NCI-H1694 treated with DMSO at 0.1 percent for 48 hours (cell line): ENCODE data around the gene MMP24.

Source experiments
- DNase-seq: peaks from one replicate; lab custom pipeline; 2025; lab: John Stamatoyannopoulos, UW

Gene MMP24

DNA sequence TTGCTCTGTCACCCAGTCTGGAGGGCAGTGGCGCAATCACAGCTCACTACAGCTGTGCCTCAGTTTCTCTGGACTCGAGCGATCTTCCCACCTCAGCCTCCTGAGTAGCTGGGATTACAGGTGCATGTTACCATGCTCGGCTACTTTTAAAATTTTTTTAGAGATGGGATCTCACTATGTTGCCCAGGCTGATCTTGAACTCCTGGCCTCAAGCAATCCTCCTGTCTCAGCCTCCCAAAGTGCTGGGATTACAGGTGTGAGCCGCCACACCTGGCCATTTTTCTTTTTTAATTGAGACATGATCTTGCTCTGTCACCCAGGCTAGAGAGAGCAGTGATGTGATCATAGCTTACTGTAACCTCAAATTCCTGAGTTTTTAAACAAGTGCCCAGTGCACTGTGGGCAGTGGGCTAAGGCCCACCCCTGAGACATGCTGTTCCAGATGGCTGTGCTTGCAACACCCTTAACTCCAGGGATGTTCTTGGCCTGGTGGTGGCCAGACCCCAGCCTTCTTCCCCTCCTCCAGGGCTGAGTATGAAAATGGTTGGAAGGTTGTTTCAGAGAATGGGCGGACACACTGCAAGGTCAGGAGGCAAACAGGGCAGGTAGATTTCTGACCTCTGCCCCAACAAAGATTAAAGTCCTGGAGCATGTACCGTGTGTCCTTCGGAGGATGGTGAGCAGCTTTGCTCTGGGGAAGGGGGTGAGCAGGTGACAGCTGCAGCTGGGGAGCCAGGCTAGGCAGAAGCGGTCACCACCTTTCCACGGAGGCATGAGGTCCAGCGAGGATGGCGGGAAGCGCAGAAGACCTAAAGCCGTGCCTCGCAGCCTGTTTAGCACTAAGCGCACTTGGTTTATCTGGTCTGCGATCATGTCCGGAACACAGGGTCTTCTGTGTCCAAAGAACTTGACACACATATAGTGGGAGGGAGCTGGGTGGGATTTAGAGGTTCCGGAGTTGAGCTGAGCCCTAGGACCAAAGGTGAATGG lies 67.1 kb downstream of the MMP24 start:
- no peak for DNase-seq

DNA sequence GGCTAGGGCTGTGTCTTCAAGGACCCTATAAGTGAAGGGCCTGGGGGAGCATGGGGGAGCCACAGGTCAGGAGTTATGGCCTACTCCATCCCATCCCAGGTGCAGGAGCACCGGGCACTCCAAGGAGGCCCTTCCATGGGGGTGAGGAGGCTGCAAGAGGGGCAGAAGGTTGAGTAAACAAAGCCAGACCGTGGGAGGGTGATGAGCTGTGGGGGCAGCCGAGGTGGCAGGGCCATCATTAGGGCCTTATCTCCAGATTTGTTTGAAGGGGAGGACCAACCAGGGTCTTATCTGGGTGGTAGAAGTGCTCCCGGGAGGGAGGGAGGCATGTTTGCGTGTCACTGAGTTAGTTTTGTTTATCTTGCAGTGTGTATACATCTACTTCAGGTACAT lies 67.8 kb downstream of the MMP24 start:
- no peak for DNase-seq

DNA sequence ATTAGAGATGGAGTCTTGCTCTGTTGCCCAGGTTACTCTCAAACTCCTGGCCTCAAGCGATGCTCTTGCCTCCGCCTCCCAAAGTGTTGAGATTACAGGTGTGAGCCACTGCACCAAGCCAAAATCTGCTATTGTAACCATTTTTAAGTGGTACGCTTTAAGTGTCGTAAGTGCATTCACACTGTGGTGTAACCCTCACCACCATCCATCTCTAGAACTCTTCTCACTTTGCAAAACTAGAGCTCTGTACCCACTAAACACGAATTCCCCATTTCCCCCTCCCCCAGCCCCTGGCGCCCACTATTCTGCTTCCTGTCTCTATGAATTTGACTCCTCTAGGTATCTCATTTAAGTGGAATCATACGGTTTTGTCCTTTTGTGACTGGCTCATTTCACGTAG lies 68.6 kb downstream of the MMP24 start:
- no peak for DNase-seq

DNA sequence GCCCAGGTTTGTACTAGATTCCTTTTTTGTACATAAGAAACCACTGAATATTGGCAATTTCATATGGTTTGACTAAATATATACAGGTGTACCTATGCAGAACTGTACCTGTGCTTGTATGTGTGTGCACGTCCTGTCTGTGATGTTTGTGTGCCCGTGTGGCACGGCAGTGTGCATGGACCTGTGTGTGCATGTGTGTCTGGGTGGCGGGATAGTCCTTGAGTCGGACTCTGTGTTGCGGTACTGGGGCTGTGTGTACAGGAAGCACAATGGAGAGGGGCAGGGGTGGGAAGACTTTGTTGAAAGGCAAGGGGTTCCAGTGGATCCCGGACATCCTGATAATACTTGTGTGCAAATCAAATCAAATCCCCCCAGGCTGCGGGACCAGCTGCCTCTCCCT lies 69.2 kb downstream of the MMP24 start:
- no peak for DNase-seq

DNA sequence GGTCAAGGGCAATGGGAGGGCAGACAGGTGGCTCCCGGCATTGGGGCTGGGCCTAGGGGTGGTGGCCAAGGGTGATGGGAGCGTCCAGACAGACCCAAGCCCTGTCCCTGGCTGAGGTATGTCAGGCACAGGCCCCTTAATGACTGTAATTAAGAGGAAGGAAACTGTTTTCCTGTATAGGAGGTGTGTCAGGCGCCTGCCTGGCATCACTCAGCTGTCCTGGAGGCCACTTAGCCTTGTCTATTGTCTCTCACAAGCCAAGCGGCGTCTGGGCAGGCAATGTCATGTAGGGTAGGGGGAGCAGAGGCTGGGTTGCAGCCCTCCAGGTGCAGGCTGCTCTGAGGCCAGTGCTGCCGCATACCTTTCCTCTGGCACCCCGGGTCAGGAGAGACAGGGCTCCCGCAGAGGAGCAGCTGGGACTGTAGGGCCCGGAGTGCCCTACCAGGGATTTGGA lies 69.6 kb downstream of the MMP24 start:
- no peak for DNase-seq

DNA sequence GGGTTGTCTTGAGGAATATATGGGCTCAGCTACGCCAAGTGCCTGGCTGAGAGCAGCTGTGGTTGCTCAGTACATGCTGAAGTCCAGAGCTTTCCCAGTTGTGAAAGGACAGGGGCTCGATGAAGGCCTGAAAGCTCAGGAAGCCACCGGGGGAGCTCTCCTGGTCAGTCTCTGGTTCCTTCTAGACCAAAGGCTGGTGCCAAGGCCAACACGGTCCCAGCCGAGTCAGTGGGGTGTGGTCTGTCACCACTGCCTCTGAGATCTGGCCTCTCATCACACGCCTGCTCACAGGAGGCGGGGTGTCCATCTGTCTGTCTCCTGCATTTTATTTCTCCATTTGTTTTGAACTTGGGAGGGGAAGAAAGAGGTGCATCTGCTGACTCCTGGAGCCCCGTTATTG lies 70.7 kb downstream of the MMP24 start:
- DNase-seq: no peak

DNA sequence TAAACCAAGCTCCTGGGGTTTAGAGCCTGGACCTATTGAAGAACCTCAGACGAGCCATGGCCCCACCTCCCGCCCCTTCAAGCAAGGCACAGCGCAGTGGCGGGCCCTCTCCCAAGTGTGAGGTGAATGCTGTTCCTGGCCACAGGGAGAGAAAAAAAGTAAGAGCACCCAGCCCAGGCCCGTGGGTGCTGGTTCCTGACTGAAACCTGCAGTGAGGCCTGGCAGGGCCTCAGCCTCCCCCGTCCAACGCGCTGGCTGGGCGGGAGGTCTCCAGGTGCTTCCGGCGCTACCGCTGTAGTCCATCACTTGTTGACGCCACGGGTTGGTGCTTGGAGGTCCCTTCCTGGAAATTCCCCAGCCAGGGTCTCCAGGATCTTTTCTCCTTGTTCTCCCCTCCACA lies 71.2 kb downstream of the MMP24 start:
- no peak for DNase-seq

DNA sequence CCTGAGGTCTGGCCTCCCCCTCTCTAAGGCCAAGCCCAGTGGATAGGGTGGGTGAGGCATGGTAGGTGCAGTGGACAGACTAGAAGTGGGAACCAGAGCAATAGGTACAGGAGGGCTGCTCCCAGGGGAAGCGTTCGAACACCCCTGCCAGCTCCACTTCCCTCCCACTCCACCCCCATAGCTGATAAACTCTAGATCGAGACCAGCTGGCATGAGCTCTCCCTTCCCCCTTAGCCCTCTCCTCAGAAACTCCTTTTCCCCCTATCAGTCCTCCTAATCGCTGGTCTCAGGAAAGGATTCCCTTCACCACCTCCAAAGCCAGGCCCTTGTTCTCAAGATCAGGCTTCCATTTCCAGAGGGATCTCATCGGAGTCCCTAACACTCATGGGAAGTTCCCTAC lies 71.8 kb downstream of the MMP24 start:
- no peak for DNase-seq

DNA sequence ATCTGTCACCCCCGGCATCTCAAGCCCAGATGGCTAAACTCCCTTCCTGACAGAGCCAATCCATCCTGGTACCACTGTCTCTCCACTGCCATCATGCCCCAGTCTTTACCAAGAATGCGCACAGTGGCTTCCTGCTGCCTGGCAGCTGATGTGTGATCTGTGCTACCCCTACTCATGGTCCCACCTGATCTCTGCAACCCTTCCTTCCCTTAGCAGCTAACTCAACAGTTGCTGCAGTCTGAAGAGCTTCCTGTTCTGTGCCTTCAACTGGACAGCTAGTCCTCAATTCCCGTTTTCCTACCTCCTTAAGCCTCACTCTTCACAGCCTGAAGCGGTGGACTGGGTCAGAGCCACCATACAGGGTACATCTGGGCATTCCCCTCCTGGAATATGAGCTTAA lies 73.3 kb downstream of the MMP24 start:
- DNase-seq: no peak

DNA sequence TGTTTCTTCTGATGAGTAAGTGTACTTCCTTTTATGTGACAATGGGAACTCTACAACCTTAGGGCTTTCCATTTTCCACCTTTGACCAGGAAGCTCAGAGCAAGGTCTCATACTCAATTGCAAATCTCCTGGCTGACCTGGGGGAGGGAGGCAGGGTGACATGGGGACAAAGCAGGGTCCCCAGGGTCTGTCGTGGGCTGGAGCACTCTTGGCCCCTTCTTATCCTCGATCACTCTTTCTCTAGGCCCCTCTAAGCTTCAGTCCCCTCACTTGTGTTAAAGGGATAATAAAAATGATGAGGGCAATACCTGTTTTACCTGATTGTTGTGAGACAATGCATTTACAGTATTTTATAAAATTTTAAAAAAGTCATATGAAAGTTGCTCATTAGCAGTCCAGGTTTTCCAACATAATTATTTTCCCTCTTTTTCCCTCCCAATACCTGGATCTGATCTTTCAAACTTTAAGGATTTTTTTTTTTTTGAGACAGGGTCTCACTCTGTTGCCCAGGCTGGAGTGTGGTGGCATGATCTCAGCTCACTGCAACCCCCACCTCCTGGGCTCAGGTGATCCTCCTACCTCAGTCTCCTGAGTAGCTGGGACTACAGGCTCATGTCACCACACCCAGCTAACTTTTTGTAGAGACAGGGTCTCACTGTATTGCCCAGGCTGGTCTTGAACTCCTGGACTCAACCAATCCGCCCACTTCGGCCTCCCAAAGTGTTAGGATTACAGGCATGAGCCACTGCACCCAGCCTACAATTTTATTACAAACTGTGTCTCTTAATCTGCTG lies 74.2 kb downstream of the MMP24 start:
- DNase-seq: no peak

DNA sequence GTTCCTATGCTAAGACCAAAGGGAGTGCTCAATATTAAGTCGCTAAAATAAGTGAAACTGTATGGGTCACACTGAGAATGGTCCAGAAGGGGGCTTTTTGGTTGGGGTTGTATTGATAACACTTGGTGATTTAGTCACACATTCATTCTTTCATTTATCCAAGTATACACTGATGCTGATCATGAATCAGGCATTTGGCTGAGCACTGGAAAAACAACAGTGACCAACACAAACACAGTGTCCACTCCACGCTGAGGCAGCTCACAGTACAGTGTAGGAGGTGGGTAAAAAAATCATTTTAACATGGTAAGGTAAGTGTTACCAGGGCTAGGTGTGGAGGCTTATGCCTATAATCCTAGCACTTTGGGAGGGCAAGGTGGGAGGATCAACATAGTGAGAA lies 74.9 kb downstream of the MMP24 start:
- DNase-seq: no peak

DNA sequence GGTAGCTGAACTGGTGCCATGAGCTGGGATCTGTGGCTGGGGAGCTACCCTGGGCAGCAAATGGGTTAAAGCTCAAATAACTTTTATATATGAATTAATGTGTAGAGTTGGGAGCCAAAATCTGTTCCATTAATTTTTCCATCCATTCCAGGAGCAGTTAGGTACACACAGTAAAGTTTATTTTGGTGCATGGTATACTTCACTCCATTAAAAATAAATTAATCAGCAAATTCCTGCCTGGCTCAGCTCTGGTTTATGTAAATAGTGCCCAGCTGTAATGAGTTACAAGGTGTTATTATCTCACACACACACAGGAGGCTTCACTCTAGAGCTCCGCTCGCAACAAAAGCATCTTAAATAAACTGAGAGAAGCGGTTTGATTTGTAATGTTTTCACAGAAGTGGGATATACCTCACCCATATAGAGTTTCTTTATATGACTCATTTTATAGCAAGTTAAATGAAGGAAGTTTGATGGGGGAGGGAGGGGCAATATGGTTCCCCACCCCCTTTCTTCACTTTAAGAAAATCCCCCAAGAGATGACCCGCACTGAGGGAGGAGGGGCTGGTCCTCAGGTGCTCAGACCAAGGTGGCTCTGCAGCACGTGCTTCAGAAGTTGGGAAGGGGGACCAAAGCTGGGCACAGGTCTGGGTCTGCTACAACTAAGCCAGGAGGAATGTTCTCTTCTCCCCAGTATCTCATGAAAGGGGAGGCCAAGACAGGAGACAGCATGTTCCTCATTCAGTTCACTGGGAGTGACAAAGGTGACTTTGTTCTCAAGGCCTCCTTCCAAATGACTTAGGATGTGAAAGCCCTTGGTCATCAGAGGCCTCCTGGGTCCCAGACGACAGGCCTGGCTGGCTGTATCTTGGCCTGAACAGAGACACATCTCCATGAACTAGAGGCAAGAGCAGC lies 76.2 kb downstream of the MMP24 start:
- no peak for DNase-seq

DNA sequence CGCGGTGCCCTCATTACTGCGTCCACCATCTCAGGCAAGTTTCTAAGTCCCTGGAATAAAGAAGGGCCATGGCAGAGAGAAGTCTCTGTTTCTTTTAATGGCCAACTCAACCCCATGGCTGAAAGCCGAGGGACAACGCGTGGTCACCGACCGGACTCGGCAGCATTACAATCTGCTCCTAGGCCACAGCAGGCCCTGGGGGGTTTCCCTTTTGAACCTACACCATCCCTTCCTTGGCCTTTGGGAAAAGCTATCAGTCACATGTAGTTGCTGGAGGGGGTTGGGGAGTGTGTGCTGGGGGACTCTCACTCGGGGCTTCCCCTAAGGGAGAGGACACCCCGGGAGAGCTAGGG lies 76.9 kb downstream of the MMP24 start:
- DNase-seq: no peak

DNA sequence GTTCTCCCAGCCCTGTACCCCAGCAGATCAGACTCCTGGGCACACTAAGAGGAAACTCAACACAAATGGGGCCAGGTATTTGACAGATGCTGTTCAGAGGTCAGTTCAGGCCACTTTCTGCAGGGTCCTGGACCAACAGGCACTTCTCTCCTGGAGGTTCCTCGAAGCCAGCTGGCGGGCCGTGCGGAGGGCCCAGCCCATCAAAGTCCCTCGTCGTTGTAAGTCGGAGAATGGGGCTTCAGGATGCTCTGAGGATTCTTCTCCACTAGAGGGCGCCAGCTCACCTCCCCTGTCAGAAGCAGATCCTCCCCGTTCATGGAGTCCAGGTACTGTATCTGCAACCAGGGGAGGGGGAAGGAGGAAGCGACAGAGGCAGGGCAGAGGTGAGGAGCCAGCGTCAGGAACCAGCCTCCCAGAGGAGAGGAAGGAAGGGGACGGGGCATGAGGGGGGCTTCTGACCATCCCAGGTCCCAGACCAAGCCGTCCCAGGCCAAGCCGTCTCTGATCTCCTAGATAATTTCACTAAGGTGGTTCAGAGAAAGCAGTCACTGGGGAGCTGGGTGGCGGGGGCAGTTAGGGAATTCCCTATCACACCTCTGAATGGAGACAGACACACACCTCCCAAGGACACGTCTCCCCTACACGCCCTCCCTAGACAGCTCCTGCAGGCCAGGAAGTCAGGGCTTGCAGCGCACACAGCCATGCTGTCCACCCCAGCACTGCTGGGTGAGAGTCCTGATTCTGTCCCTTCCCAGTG lies 77.4 kb downstream of the MMP24 start:
- peak; percentile 72 for DNase-seq

DNA sequence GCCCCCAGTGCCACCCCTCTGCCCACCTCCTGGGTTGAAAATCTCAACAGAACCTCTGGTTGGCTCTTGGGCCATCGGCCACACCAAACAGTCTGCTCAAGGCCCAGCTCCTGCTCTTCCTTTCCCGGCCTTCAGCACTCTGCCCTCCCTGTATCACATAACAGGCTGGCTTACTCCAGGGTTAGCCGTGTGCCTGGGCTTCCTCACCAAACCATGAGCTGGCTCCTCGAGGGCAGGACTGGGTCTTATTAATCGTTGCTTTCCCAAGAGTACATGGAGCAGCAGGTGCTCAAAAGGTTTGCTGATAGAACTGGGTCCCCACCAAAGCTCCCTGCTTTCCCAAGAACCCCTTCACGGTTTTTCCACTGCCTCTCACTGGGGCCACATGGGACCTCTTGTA lies 78.5 kb downstream of the MMP24 start:
- DNase-seq: no peak

DNA sequence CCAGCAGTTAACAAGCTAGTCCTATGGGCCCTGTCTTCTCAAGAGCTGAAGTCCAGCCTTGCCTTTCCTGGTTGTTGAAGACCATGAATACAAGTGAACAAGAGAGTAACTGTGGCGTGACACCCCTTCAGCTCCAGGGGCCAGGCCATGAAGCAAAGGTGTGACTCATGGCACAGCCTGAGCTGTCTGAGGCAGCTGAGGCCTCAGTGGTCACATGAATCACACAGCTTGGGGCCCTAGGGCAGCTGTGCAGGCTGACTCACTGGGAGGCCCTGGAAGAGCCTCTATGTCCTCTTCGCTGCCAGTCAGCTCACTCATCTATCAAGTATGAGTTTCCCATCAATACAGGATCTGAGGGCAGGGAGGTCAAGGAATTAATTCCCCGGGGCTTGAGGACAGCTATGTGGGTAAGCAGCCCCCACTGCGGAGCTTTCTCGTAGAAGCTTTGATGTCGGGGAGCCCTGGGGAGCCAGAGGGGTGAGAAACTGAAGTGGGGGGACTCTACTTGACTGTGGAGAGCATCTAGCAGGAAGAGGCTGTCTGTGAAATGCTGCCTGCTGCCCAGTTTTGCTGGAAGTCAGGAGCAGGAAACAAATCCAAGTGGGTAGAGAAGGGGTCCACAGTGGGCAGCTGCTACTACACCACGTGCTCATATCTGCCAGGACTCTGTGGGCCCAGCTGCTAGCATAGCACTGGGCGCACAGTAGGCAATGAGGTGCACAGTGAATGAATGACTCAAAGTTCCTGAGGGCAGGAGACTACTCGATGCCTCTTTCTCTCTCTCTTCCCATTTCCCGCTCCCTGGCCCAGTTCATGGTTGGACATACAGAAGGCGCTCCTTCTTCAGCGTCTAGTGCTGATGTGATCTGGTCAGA lies 79.4 kb downstream of the MMP24 start:
- DNase-seq: no peak

DNA sequence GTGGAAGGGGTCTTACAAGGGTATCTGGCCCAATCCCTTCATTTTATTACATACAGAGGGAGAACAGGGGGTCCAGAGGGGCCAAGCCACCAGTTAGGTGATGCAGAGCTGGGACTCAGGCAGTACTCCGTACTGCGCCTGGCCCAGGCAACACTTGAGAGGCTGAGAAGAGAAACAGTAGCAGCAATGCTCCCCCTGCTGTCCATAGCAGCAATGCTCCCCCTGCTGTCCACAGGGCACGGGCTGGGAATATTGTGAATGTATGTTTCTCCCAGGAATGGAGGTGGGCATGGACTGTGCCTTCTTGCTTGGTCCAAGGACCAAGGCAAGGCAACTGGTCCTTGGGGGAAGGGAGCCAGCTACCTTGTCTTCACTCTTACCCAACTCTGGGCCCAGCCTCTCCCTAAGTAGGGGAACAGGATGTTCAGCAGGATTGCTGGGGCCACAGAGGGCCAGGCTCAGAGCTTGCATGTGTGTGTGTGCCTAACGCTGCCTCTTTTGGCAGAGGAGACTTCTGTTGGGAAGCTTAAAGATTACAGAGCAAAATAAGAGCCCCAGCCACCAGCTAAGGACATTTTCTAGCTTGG lies 80.5 kb downstream of the MMP24 start:
- DNase-seq: peak; percentile 60

DNA sequence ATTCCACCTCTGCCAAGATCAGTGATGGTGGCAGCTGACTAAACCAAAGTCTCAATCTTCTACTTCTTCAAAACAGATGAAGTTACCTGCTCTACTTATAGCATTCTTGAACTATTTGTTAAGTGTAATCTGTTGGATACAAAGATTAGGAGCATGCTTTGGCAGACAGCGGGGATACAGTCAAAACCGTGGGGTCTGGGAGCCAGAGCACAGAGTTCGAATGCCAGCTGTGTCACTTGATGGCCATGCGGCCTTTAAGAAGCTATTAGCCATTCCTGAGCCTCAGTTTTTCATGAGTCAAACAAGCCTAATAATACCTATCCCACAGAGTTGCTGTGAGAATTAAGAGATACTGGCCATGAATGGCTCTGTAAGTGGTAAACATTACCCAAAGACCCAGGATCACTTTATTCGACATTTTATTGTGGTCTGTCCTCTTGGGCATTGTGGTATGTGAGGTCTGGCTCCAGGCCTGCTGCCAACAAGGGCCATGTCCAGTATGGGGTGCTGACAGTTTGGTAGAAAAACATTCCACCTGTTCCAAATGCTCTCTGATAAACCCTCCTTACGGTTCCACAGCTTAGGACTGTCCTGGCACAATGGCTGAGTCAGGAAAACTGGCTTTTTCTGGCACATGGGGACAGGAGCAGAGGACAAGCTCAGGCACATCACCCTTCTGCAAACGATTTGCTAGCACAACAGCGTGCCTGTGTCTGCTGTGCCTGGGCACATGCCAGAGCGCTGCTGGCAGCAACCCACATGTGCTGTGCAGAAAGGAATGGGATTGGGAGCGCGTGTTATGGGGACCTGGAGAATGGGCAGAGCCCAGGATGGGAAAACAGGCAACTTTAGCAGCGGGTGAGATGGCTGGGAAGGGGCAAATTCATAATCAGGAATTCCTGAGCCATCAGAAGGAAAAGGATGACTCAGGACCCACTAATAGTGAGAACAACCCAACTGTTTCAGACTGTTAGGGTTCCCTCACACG lies 81.5 kb downstream of the MMP24 start:
- peak; percentile 92 for DNase-seq

DNA sequence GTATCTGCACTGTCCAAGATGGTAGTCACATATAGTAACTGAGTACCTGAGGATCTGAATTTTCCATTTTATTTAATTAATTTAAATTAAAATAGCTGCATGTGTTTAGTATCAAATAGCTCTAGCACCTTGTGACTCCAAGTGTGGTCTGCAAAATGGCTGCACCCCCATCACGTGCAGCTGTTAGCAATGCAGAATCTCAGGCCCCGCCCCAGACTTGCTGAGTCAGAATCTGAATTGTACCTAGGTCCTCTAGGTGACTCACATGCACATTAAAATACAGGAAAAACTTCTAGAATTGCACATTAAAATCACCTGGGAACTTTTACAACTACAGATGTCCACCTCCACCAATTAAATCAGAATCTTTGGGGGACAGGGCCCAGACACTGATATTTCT lies 84.9 kb downstream of the MMP24 start:
- no peak for DNase-seq
